ENCODE data around the gene PTCH2.
"Not testable (repeated sequence)": the region's sequence is repeated elsewhere in the genome, so short reads cannot be mapped to it uniquely, and the experiment has no call there.

Gene PTCH2

GRCh38 chr1:44799770-44800584 is 43.1 kb downstream of the PTCH2 start, which contains the start of gene PLK3:
TSS of gene PLK3 (plus strand) at chr1:44800377. CDS start at chr1:44800464, 87 bp downstream.
- peak; percentile 99 for DNase-seq

- no peak for DNase-seq
These were observed 44.3 kb downstream of the PTCH2 start for GRCh38 chr1:44798481-44799365.

GRCh38 chr1:44797886-44798285 is 45.2 kb downstream of the PTCH2 start:
- not testable (repeated sequence) for DNase-seq

- no peak for DNase-seq
These were observed 50.1 kb downstream of the PTCH2 start for GRCh38 chr1:44792736-44793502.

- no peak for DNase-seq
These were observed 51.9 kb downstream of the PTCH2 start for GRCh38 chr1:44790968-44791801.

- DNase-seq = no peak
These were observed 54.8 kb downstream of the PTCH2 start, which contains the start of gene BEST4 for GRCh38 chr1:44788120-44788860. TSS of gene BEST4 (minus strand) at chr1:44788170. CDS start at chr1:44787705, 465 bp downstream.

GRCh38 chr1:44787506-44787905 is 55.5 kb downstream of the PTCH2 start:
- DNase-seq = no peak

- no peak for DNase-seq
These were observed 56.1 kb downstream of the PTCH2 start for GRCh38 chr1:44786841-44787426.

GRCh38 chr1:44786138-44786840 is 56.8 kb downstream of the PTCH2 start:
- peak; percentile 85 for DNase-seq

- DNase-seq = no peak
These were observed 57.4 kb downstream of the PTCH2 start for GRCh38 chr1:44785501-44786137.

GRCh38 chr1:44785029-44785380 is 58.0 kb downstream of the PTCH2 start:
- no peak for DNase-seq

GRCh38 chr1:44784094-44785028 is 58.7 kb downstream of the PTCH2 start:
- DNase-seq = peak; percentile 67

GRCh38 chr1:44783697-44784093 is 59.4 kb downstream of the PTCH2 start:
- no peak for DNase-seq

GRCh38 chr1:44780583-44781121 is 62.4 kb downstream of the PTCH2 start:
- DNase-seq = no peak

- no peak for DNase-seq
These were observed 64.1 kb downstream of the PTCH2 start for GRCh38 chr1:44778705-44779576.

- DNase-seq = no peak
These were observed 65.0 kb downstream of the PTCH2 start for GRCh38 chr1:44777969-44778635.

GRCh38 chr1:44777547-44777946 is 65.5 kb downstream of the PTCH2 start:
- DNase-seq = no peak

All from eye (tissue), 1 donor.